ENCODE data around the gene TMEM178B. TPM values are rescaled to one million over a fixed set of nuclear protein-coding genes. Genes with fewer than 3 reads are reported as not detected.

TMEM178B gene
- polyA plus RNA-seq, 1 of the 3 experiments (the other 2 are of a cell fraction), result 0.20 TPM

- H3K4me3 ChIP-seq (ENCODE audit: low read depth in 2 of 2, low read length in 1 of 2), result no peak overlapping the region
- ChIA-PET POLR2A (no interaction called here), CTCF (no interaction called here)
- no peaks in the 10 kb centered on the region for H3K9me3 ChIP-seq
- no peaks in the 10 kb centered on the region for H3K27me3 ChIP-seq (ENCODE audit: insufficient read depth)
- no peak overlapping the region for H3K9ac ChIP-seq
- 45% methylated on average over 8 of the region's 8 CpGs for WGBS (ENCODE audit: low lambda C conversion rate)
- no peaks in the 10 kb centered on the region for H4K20me1 ChIP-seq (ENCODE audit: insufficient read depth)
- peaks cover 0 to 7% of the 10 kb centered on the region in 2 experiments; a peak in 1 of 4 replicates for H3K4me1 ChIP-seq (ENCODE audit: control insufficient read depth in 1 of 2, insufficient read depth in 2 of 2, low read depth in 1 of 2, low read length in 1 of 2)
- no peak for DNase-seq
- no peak overlapping the region for H3K4me2 ChIP-seq
- H3F3A ChIP-seq (replicated peaks; ENCODE audit: insufficient read depth), result no peaks in the 10 kb centered on the region
- no peaks in the 10 kb centered on the region for H3K9me2 ChIP-seq
- no peak overlapping the region for H2AFZ ChIP-seq (ENCODE audit: low read depth)
- no peak overlapping the region for H3K27ac ChIP-seq (ENCODE audit: low read depth in 2 of 2, low read length in 1 of 2)
- no peaks in the 10 kb centered on the region for H3K36me3 ChIP-seq (replicated peaks in 1 of 2; ENCODE audit: control insufficient read depth in 1 of 2, insufficient read depth in 2 of 2, low read length in 1 of 2)
- no peak for TF ChIP-seq POLR2AphosphoS5 (IDR thresholded peaks at IDR 0.05; ENCODE audit: low read depth, low read length)
- H3K79me2 ChIP-seq (ENCODE audit: insufficient read depth), result no peaks in the 10 kb centered on the region
Measured at GRCh38 chr7:141290365-141290764, 216.5 kb downstream of the TMEM178B start.

- Histone ChIP-seq H3K4me2 (no peak overlapping the region), H3K27ac (ENCODE audit: low read depth in 2 of 2, low read length in 1 of 2) (no peak overlapping the region), H3K9ac (no peak overlapping the region), H3K9me2 (no peaks in the 10 kb centered on the region), H4K20me1 (ENCODE audit: insufficient read depth) (no peaks in the 10 kb centered on the region), H3K79me2 (ENCODE audit: insufficient read depth) (no peaks in the 10 kb centered on the region), H3F3A (replicated peaks; ENCODE audit: insufficient read depth) (no peaks in the 10 kb centered on the region), H3K27me3 (ENCODE audit: insufficient read depth) (no peaks in the 10 kb centered on the region), H2AFZ (ENCODE audit: low read depth) (no peak overlapping the region), H3K4me1 (ENCODE audit: control insufficient read depth in 1 of 2, insufficient read depth in 2 of 2, low read depth in 1 of 2, low read length in 1 of 2) (peaks cover 0 to 9% of the 10 kb centered on the region in 2 experiments; a peak in 1 of 4 replicates), H3K36me3 (replicated peaks in 1 of 2; ENCODE audit: control insufficient read depth in 1 of 2, insufficient read depth in 2 of 2, low read length in 1 of 2) (no peaks in the 10 kb centered on the region), H3K4me3 (ENCODE audit: low read depth in 2 of 2, low read length in 1 of 2) (no peak overlapping the region), H3K9me3 (no peaks in the 10 kb centered on the region)
- no peak for DNase-seq
- ChIA-PET CTCF (no interaction called here), POLR2A (no interaction called here)
- TF ChIP-seq SMC3 (IDR thresholded peaks at IDR 0.05; ENCODE audit: low read depth, low read length) (no peak), REST (IDR thresholded peaks at IDR 0.05; ENCODE audit: low read depth, low read length) (no peak), NRF1 (IDR thresholded peaks at IDR 0.05; ENCODE audit: low read depth, low read length) (no peak), RCOR1 (IDR thresholded peaks at IDR 0.05; ENCODE audit: low read length) (no peak), TCF12 (IDR thresholded peaks at IDR 0.05) (no peak), EZH2phosphoT487 (IDR thresholded peaks at IDR 0.05; ENCODE audit: borderline replicate concordance, low read depth) (no peak), YY1 (IDR thresholded peaks at IDR 0.05; ENCODE audit: low read depth) (no peak), EP300 (IDR thresholded peaks at IDR 0.05; ENCODE audit: borderline replicate concordance in 1 of 2, low read depth in 1 of 2, low read length in 1 of 2) (no peak), MAX (IDR thresholded peaks at IDR 0.05; ENCODE audit: low read depth) (no peak), RFX5 (IDR thresholded peaks at IDR 0.05; ENCODE audit: low read length) (no peak), FOSL2 (IDR thresholded peaks at IDR 0.05; ENCODE audit: borderline replicate concordance, low read depth) (no peak), GATA2 (CRISPR knock-in tag; IDR thresholded peaks at IDR 0.05) (no peak)
- TF ChIP-seq, protein P1, sequence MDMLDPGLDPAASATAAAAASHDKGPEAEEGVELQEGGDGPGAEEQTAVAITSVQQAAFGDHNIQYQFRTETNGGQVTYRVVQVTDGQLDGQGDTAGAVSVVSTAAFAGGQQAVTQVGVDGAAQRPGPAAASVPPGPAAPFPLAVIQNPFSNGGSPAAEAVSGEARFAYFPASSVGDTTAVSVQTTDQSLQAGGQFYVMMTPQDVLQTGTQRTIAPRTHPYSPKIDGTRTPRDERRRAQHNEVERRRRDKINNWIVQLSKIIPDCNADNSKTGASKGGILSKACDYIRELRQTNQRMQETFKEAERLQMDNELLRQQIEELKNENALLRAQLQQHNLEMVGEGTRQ (IDR thresholded peaks at IDR 0.05; ENCODE audit: borderline replicate concordance, low read depth, low read length), result no peak
- WGBS (ENCODE audit: low lambda C conversion rate), result 19% methylated on average over 7 of the region's 7 CpGs
Measured at GRCh38 chr7:141290973-141291372, 217.1 kb downstream of the TMEM178B start.

Measured in SK-N-SH (cell line).